ES-I3 (cell line): ENCODE measurements around the gene LASP1.

Source experiments
- H3K36me3 ChIP-seq: 2 replicates; pipeline ENCODE4 v1.6.1; 2013; ENCODE audit warnings: mild to moderate bottlenecking, low read length, control low read depth, moderate library complexity; ENCODE audit not compliant: insufficient read depth
- H3K4me1 ChIP-seq: 2 replicates; pipeline ENCODE4 v1.6.1; 2013; ENCODE audit warnings: mild to moderate bottlenecking, control low read depth, low read length; ENCODE audit not compliant: insufficient read depth
- H3K9ac ChIP-seq: 2 replicates; pipeline ENCODE4 v1.6.1; 2013; ENCODE audit warnings: low read depth, mild to moderate bottlenecking, low read length, moderate library complexity
- H3K9me3 ChIP-seq: 2 replicates; pipeline ENCODE4 v1.6.1; 2013; ENCODE audit warnings: mild to moderate bottlenecking, low read length, moderate library complexity; ENCODE audit not compliant: control insufficient read depth, insufficient read depth

Gene LASP1

GRCh38 chr17:38889745-38890409 lies 20.0 kb downstream of the LASP1 start:
- H3K9ac ChIP-seq: no peak overlapping the region
- peaks cover 11% of the 10 kb centered on the region for H3K4me1 ChIP-seq
- H3K36me3 ChIP-seq: 0 out of 2 replicates have a peak, but pooled peaks cover 2% of the 10 kb centered on the region
- no peaks in the 10 kb centered on the region for H3K9me3 ChIP-seq

GRCh38 chr17:38890410-38890746 lies 20.5 kb downstream of the LASP1 start:
- Histone ChIP-seq H3K4me1 (peaks cover 6% of the 10 kb centered on the region), H3K36me3 (0 out of 2 replicates have a peak, but pooled peaks cover 2% of the 10 kb centered on the region), H3K9me3 (no peaks in the 10 kb centered on the region), H3K9ac (no peak overlapping the region)

DNA sequence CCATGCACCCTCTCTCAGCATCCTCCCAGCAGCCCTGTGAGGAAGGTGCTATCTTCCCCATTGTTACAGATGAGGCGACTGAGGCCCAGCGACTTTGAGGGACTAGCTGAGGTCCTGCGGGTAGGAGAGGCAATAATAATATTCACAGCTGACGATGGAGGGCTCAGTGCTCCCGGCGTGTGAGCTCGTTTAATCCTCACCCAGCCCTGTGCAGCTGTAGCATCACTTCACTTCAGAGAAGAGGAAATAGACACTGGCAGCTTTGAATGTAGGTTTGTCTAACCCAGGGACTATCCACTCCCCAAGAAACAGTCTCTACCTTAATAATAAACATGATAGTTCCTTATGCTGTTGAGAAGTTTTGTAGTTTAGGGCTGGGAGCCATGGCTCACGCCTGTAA lies 21.6 kb downstream of the LASP1 start:
- Histone ChIP-seq H3K9me3 (no peaks in the 10 kb centered on the region), H3K4me1 (no peaks in the 10 kb centered on the region; the same call in 1 of the 2 replicates), H3K9ac (no peak overlapping the region), H3K36me3 (0 out of 2 replicates have a peak, but pooled peaks cover 2% of the 10 kb centered on the region)

- Histone ChIP-seq H3K9me3 (no peaks in the 10 kb centered on the region), H3K36me3 (peaks cover 6% of the 10 kb centered on the region; the same call in 1 of the 2 replicates), H3K4me1 (no peaks in the 10 kb centered on the region; the same call in 1 of the 2 replicates), H3K9ac (no peak overlapping the region)
These were observed 22.2 kb downstream of the LASP1 start for GRCh38 chr17:38892083-38892482.

GRCh38 chr17:38892620-38893019 lies 22.8 kb downstream of the LASP1 start:
- Histone ChIP-seq H3K9me3 (no peaks in the 10 kb centered on the region), H3K9ac (no peak overlapping the region), H3K4me1 (no peaks in the 10 kb centered on the region; the same call in 1 of the 2 replicates), H3K36me3 (peaks cover 9% of the 10 kb centered on the region; the same call in 1 of the 2 replicates)

DNA sequence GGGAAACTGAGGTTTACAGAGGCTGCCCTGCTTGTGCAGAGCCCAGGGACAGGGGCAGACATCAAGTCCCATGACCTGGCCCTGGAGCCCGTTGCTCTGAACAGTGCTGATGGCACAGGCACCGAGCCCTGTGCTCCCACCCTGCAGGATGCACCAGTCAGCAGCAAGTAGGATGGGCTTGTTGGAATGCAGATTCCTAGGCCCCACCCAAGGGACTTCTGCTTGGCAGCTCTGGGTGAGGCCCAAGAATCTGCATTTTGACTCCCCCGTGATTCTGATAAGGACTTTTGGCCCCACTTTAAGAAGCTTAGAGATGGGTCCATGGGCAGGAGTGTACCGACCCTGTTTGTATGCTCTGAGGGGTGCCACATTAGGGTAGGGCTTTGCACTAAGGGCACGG lies 23.3 kb downstream of the LASP1 start:
- Histone ChIP-seq H3K9ac (no peak overlapping the region), H3K4me1 (no peaks in the 10 kb centered on the region; the same call in 1 of the 2 replicates), H3K36me3 (peaks cover 9% of the 10 kb centered on the region; the same call in 1 of the 2 replicates), H3K9me3 (no peaks in the 10 kb centered on the region)

DNA sequence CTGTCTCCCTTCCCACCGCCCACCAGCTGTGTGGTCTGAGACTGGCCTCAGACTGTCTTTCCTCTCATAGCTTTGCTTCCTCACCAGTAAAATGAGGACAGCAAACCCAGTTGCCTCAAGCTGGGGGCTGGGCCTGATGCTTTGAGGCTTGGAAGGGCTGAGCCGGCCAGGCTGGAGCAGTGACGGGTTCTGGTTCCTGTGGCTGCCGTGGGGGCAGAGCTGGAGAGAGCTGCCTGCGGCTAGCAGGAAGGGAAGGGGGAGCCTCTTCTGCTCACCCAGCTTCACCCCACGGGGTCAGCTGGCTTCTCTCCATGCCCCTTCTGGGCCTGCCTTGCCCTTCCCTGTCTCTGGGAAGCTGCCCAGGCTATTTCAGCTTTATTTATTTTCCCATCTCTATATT lies 23.7 kb downstream of the LASP1 start:
- Histone ChIP-seq H3K9ac (no peak overlapping the region), H3K36me3 (peaks cover 12% of the 10 kb centered on the region), H3K9me3 (no peaks in the 10 kb centered on the region), H3K4me1 (no peaks in the 10 kb centered on the region; the same call in 1 of the 2 replicates)

DNA sequence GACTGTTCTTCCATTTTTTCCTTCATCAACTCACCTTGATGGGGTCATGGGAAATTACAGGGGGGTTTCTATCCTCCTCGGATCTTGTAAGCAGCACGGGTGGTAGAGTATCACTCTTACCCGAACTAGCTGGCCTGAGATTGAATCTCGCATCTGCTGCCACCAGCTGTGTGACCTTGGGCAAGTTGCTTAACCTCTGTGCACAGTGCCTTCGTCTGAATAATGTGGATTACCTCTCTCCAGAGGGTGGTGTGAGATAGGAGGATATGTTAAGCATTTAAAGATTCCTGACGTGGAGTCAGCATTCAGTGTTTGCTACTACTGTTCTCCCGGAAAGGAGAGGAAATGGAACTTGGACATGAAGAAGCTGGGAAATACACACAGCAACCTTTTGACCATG lies 24.4 kb downstream of the LASP1 start:
- no peaks in the 10 kb centered on the region for H3K9me3 ChIP-seq
- H3K4me1 ChIP-seq: no peaks in the 10 kb centered on the region; the same call in 1 of the 2 replicates
- no peak overlapping the region for H3K9ac ChIP-seq
- peaks cover 13% of the 10 kb centered on the region for H3K36me3 ChIP-seq

DNA sequence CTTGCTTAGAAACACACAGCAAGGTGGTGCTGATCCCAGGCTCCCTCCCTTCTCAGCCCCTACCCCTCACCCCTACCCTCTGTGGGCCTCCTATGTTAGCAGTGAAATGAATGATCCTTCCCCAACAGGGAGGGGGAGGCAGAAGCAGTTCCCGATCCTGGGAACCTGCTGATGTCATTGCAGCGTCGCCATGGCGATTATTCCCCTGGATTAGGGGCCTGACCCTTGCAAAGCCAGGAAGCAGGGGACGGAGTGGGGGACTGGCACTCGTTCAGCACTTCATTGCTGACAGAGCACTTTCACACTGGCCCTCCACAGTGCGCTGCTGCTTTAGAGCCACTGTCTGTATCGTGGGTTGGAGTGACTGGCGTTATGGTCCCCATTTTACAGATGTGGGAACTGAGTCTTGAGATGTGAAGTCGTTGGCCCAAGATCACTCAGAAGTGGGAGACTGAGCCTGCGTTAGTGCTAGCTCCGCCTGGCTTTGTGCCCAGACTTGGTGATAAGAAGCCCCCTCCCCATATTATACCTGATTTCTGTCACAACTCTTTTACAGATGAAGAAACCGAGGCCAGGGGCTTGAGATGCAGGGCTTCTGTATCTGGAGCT lies 26.6 kb downstream of the LASP1 start:
- peaks cover 11% of the 10 kb centered on the region for H3K36me3 ChIP-seq
- peaks cover 10% of the 10 kb centered on the region for H3K4me1 ChIP-seq
- H3K9me3 ChIP-seq: no peaks in the 10 kb centered on the region
- no peak overlapping the region for H3K9ac ChIP-seq

DNA sequence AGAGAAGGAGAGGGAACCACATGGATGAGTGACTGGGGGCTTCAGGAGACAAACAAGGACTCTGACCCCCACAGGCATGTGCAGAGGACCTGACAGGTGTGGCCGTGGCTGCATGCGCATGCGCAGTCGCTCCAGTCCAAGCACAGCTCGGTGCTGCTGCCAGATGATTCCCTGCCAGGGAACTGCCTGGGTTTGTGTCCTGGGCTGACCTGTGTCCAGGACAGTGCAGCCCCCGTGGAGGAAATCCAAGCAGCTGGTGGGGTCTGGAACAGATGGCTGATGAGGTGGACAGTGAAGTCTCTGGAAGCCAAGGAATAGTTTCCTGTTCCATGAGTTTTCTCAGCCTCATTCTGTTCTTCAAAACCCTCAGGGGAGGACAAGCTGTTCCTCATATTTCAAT lies 27.3 kb downstream of the LASP1 start:
- Histone ChIP-seq H3K9me3 (no peaks in the 10 kb centered on the region), H3K4me1 (peaks cover 10% of the 10 kb centered on the region), H3K36me3 (peaks cover 12% of the 10 kb centered on the region), H3K9ac (no peak overlapping the region)

GRCh38 chr17:38897671-38898290 lies 27.9 kb downstream of the LASP1 start:
- no peak overlapping the region for H3K9ac ChIP-seq
- H3K36me3 ChIP-seq: peaks cover 15% of the 10 kb centered on the region
- H3K4me1 ChIP-seq: peaks cover 10% of the 10 kb centered on the region
- H3K9me3 ChIP-seq: no peaks in the 10 kb centered on the region

- peaks cover 15% of the 10 kb centered on the region for H3K36me3 ChIP-seq
- H3K4me1 ChIP-seq: peaks cover 10% of the 10 kb centered on the region
- H3K9me3 ChIP-seq: no peaks in the 10 kb centered on the region
- H3K9ac ChIP-seq: no peak overlapping the region
These were observed 28.4 kb downstream of the LASP1 start for GRCh38 chr17:38898291-38898679.

- Histone ChIP-seq H3K9ac (no peak overlapping the region), H3K36me3 (peaks cover 21% of the 10 kb centered on the region), H3K9me3 (no peaks in the 10 kb centered on the region), H3K4me1 (peaks cover 10% of the 10 kb centered on the region)
These were observed 29.0 kb downstream of the LASP1 start for GRCh38 chr17:38898812-38899348.

GRCh38 chr17:38899421-38899820 lies 29.6 kb downstream of the LASP1 start:
- Histone ChIP-seq H3K36me3 (peaks cover 21% of the 10 kb centered on the region), H3K4me1 (peaks cover 10% of the 10 kb centered on the region), H3K9me3 (no peaks in the 10 kb centered on the region), H3K9ac (no peak overlapping the region)
